Measurements from ENCODE around the gene ADPRHL1.
"Not testable (repeated sequence)": the region's sequence is repeated elsewhere in the genome, so short reads cannot be mapped to it uniquely, and the experiment has no call there.

The ADPRHL1 gene

DNA sequence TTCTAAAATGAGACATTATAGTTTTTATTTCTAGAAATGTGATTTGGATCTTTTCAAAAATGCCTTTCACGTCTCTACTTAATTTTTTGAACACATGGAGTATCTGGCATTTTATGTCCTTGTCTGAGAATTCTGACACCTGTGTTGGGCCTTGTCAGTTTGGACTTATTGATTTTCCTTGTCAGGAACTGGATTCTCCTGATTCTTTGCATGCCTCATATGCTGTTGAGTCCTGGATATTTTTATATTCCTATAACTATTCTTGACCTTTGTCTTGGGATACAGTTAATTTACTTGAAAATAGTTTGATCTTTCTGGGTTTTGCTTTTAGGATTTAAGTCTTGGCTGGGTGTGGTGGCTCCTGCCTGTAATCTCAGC is 10.3 kb downstream of the ADPRHL1 start:
- H3K4me3 ChIP-seq (ENCODE audit: low read depth, low read length): no peak overlapping the region
- DNase-seq (ENCODE audit: low read depth): no peak

DNA sequence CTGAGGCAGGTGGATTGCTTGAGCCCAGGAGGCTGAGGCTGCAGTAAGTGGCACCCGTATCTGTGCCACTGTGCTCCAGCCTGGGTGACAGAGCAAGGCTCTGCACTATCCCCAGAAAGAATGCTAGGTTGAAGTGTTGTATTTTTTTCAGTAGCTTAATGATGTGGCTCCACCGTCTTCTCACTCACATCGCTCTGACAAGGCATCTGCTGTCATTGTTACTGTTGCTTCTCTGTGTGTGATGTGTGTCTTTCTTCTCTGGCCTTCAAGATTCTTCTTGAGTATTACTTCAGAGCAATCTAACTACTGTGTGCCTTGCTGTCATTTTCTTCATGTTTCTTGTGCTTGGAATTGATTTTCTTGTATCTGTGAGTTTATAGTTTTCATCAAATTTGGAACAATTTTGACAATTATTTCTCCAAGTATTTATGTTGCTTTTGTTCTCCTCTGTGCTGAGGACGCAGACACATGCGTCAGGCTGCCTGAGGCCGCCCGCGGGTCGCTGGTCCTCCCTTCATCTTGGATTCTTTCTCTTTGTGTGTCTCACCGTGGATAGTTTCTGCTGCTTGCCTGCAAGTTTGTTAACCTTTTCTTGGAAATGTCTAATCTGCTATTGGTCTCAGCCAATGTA is 10.8 kb downstream of the ADPRHL1 start:
- no peak overlapping the region for H3K4me3 ChIP-seq (ENCODE audit: low read depth, low read length)
- DNase-seq (ENCODE audit: low read depth): no peak

DNA sequence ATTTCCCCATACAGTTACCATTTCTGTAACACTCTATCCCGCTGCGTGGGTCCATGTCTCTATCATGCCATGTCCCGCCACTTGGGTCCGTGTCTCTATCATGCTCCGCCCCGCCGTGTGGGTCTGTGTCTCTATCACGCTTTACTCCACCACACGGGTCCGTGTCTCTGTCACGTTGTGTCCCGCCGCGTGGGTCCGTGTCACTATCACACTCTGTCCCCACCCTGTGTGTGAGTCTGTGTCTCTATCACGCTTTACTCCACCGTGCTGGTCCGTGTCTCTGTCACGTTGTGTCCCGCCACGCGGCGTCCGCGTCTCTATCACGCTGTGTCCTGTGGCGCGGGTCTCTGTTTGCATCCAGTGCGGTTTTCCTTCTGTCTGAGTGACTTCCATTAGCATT is 11.6 kb downstream of the ADPRHL1 start:
- no peak for DNase-seq (ENCODE audit: low read depth)
- H3K4me3 ChIP-seq (ENCODE audit: low read depth, low read length): no peak overlapping the region

GRCh38 chr13:113437408-113438010 is 15.8 kb downstream of the ADPRHL1 start:
- DNase-seq (ENCODE audit: low read depth): no peak

DNA sequence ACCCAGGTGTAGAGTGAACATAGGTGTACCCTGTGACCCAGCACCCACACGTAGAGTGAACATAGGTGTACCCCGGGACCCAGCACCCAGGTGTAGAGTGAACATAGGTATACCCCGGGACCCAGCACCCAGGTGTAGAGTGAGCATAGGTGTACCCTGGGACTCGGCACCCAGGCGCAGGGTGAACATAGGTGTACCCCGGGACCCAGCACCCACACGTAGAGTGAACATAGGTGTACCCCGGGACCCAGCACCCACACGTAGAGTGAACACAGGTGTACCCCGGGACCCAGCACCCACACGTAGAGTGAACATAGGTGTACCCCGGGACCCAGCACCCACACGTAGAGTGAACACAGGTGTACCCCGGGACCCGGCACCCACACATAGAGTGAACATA is 16.4 kb downstream of the ADPRHL1 start:
- H3K4me3 ChIP-seq (ENCODE audit: low read depth, low read length); DNase-seq (ENCODE audit: low read depth): not testable (repeated sequence)

More at GRCh38 chr13:113437408-113438010, 15.8 kb downstream of the ADPRHL1 start:
- no peak overlapping the region for H3K4me3 ChIP-seq (ENCODE audit: low read depth, low read length)

DNA sequence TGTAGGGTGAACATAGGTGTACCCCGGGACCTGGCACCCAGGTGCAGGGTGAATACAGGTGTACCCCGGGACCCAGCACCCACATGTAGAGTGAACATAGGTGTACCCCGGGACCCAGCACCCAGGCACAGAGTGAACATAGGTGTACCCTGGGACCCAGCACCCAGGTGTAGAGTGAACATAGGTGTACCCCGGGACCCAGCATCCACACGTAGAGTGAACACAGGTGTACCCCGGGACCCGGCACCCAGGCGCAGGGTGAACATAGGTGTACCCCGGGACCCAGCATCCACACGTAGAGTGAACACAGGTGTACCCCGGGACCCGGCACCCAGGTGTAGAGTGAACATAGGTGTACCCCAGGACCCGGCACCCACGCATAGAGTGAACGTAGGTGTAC is 17.4 kb downstream of the ADPRHL1 start:
- not testable (repeated sequence) for DNase-seq (ENCODE audit: low read depth); H3K4me3 ChIP-seq (ENCODE audit: low read depth, low read length)

DNA sequence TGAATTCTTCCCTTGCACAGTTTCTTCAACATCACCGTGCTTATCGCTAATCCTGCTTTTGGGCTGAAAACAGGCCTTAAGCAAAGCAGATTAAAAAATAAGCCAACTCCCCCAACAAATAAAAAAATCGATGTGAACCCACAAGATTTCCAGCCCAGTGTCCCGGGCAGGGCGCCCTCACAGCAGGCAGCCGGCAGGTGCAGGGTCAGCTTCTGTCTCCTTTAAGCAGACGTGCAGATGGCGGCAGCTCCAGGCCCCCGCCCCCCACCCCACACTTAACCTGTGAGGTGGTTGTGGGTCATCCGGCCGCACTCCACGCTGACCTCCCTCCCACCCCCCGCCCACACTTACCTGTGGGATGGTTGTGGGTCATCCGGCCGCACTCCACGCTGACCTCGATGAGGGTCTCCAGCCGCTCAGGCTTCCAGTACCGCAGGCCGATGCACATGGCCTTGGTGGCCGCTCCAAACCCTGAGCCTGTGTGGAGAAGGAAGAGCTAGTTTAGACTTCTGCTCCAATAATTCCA is 19.8 kb downstream of the ADPRHL1 start:
- no peak overlapping the region for H3K4me3 ChIP-seq (ENCODE audit: low read depth, low read length)
- no peak for DNase-seq (ENCODE audit: low read depth)

GRCh38 chr13:113432506-113433270 is 20.6 kb downstream of the ADPRHL1 start:
- H3K4me3 ChIP-seq (ENCODE audit: low read depth, low read length): no peak overlapping the region

GRCh38 chr13:113431171-113431570 is 22.1 kb downstream of the ADPRHL1 start:
- no peak overlapping the region for H3K4me3 ChIP-seq (ENCODE audit: low read depth, low read length)
- DNase-seq (ENCODE audit: low read depth): no peak

More at GRCh38 chr13:113432506-113433270, 20.6 kb downstream of the ADPRHL1 start:
- no peak for DNase-seq (ENCODE audit: low read depth)

DNA sequence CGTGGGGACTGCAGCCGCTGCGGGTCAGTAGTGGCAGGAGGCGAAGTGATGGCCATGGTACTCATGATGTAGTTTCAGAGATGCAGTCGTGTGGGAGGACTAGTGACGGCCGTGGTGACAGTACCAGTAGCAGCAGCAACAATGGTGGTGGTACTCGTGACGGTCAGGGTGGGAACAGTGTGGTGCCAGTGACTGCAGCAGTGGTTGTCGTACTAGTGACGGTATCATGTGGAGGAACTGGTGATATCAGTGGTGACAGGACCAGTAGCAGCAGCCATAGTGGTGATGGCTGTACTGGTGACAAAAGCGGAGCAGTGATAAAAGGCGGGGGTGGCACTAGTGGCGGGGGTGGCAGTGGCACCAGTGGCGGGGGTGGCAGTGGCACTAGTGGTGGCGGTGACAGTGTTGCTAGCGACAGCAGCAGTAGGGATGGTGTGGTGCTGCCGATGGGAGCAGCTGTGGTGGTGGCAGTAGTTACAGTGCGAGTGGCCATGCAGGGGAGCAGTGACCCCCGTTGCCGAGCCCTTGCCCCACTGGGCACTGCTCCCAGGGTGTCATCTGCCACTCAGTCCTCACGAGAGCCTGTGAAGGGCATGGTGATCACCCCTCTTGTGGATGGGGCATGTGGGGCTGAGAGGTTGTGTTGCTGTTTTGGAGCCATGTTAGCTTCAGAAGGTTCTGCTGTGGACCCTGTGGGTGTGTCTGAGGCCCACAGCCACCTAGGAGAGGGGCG is 22.7 kb downstream of the ADPRHL1 start:
- no peak for DNase-seq (ENCODE audit: low read depth)
- no peak overlapping the region for H3K4me3 ChIP-seq (ENCODE audit: low read depth, low read length)

DNA sequence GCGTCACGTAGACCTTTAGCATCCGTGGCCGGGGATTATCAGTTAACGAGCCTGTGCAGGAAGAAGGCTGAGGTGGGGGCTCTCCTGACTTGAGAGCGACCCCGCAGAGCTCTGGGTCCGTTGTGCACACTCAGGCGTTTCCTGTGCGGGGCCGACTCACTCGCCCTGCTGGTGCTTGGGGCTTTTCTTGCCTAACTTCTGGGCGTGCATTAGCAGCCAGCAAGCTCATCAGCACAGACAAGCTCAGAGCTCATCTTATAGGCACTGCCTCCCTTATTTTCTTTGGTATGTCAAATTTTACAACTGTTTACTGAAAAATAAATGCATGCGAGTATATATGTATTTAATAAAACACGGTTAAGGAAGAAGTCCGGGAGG is 23.7 kb downstream of the ADPRHL1 start:
- H3K4me3 ChIP-seq (ENCODE audit: low read depth, low read length): no peak overlapping the region
- DNase-seq (ENCODE audit: low read depth): no peak

DNA sequence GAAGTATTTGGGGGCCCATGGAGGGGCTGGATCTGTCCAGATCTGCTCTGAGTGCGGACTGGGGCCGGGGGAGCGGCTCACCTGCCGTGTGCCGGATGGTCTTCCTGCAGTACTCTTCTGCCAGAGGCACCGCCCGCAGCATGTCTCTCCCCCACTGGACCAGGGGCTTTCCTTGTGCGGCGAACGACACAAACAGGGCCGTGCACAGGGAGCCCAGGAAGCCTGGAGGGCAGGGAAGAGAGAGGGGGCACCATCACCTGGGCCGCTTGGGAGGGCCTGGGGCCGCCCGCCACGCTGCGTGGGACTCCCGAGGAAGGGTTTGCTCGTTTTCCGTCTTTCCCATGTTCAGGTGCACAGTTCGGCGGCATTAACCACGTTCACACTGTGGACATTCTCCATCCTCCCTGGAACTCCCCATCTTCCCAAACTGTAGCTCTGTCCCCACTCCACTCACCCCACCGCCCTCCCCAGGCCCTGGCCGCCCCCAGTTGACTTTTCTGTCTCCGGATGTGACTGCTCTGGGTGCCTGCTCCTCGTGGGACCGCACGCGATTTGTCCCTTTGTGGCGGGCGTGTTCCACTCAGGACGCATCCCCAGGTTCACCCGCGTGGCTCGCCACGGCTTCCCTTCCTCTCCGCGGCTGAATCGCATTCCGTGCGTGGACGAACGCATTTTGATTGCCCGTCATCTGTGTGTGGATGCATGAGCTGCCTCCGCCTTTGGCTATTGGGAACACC is 24.2 kb downstream of the ADPRHL1 start:
- H3K4me3 ChIP-seq (ENCODE audit: low read depth, low read length): no peak overlapping the region
- DNase-seq (ENCODE audit: low read depth): no peak

DNA sequence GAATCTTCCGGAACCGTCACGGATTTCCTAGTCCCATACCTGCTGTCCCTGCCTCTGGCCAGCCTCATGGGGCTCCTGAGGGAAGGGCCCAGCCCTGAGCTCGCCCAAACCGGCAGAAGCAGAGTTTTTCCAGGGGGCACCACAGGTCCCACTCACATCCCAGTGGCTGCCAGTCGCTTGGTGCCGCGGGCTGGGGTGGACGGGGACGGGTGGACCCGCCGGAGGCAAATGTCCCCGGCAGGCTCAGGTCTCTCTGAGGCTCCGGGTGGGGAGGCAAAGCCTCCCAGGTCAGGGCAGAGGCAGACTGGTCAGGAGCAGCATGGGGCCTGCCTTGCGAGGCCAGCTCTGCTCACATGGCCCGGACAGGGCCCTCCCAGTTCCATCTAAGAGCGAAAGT is 24.8 kb downstream of the ADPRHL1 start:
- DNase-seq (ENCODE audit: low read depth): no peak
- no peak overlapping the region for H3K4me3 ChIP-seq (ENCODE audit: low read depth, low read length)

DNA sequence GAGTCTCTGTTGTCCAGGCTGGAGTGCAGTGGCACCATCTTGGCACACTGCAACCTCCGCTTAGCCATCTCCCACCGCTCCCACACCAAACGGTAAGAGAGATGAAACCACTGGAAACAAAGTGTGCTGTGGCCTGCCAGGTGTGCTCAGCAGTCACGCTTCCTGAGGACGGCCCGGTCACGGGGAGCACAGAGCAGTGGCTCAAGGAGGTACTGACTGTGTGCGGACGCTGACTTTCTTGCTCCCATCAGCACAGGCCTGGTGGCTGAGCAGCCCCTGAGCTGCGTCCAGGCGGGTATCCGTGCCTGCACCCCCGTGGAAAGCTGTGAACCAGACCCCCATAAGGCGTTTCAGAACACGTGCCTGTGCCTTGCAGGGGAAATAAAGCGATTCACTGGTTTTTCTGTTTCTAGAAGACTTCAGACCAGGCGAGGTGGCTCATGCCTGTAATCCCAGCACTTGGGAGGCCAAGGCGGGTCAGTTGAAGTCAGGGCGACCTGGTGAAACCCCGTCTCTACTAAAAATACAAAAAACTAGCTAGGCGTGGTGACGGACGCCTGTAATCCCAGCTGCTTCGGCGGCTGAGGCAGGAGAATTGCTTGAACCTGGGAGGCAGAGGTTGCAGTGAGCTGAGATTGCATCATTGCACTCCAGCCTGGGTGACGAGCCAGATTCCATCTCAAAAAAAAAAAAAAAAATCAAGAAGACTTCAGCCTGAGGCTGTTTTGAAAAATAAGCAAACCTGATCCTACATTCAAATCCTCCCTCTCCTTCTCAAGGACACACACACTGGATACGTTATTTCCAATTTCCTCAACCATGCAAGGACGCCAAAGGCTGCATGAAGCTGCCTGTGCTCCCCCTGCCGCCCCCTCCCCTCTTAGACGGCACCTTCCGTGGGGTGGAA is 25.5 kb downstream of the ADPRHL1 start:
- DNase-seq (ENCODE audit: low read depth): no peak
- no peak overlapping the region for H3K4me3 ChIP-seq (ENCODE audit: low read depth, low read length)

DNA sequence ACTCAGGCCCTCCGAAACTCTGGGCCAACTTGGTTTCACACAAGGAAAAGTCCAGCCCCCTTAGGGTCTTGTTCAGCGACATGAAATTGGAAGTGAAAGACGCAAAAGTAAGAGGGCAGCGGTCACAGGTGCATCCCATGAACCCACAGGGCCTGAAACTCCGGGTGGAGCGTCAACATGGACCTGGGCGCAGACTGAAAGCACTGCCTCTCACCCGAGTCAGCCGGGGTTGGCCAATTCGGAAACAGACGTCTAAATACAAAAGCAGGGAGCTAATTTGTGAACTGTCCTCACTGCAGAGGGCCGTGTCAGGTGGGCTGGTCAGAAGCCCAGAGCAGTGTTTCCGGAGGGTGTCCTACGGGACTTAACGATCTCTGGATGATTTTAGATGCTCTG is 26.7 kb downstream of the ADPRHL1 start:
- no peak for DNase-seq (ENCODE audit: low read depth)
- no peak overlapping the region for H3K4me3 ChIP-seq (ENCODE audit: low read depth, low read length)

- no peak overlapping the region for H3K4me3 ChIP-seq (ENCODE audit: low read depth, low read length)
- DNase-seq (ENCODE audit: low read depth): no peak
These were observed 27.2 kb downstream of the ADPRHL1 start for GRCh38 chr13:113425941-113426590.

DNA sequence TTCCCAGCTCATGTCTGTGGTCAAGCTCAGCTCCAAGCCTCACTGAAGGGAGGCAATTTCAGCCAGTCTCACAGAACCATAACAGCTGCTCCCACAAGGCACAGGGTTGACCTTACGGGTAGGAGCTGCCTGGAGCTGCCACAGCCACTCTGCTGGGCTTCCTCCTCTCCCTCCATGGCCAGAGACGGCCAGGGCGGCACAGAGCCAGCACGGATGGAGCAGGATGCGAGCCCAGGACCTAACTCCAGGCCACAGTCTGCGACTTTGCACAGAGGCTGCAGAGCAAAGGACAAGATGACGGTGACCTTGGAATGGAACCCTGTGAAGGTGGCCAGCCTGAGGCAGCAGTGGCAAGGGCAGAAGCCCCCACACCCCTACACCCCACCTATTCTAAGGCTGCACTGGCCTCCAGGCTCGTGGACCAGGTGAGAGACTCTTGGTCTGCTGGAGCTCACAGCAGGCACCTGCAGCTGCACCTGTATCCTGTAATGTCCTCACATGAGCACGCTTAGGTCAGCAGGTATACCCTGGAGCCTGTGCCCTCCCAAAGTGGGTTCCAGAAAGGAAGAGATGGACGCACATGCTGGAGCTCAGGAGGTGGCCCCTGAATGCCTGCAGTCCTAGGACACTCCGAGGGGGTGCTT is 29.6 kb downstream of the ADPRHL1 start:
- no peak for DNase-seq (ENCODE audit: low read depth)
- H3K4me3 ChIP-seq (ENCODE audit: low read depth, low read length): no peak overlapping the region

Measured in skeletal muscle cell (primary cell).